GM19023 (cell line): Measurements from ENCODE around the gene PRELID3B.
A peak's percentile ranks its signal among the peaks of the same experiment; 100 is the strongest.

Source experiments
- ATAC-seq: cut with Tn5 transposase; IDR thresholded peaks from one replicate; pipeline ENCODE4 v1.9.1; 2021; ENCODE audit warnings: mild to moderate bottlenecking, moderate library complexity; ENCODE audit not compliant: unreplicated experiment

Gene PRELID3B

GRCh38 chr20:59010995-59011873 is 31.4 kb downstream of the PRELID3B start:
- ATAC-seq, result no peak

- no peak for ATAC-seq
Observed at GRCh38 chr20:59010321-59010994, 32.1 kb downstream of the PRELID3B start.

DNA sequence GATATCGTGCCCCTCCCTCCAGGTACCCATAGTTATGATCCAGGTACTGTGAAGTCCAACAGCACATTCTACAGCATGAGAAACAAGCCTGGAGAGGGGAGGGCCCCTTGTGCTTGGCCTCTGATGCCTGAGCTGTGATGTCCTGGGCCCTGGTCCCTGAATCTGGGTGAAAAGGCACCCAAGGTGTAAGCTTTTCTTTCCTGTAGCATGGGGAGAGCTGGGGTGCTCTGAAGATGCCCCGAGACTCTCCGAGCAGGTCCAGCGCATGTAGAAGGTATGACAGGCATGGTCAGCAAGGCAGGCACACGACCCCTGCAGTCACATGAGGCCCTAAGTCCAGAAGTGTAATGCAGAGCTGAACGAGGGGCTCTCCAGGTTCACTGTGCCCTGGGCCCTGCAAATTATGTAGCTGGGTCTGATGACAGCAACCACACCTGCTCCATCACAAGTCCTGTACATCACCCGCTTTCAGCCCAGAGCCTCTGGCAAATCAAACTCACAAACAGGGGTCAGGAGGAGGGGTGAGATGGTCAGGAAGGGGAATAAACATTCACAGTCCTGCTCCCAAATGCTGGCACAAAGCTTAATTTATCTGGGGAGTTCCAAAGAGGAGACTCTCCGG is 33.8 kb downstream of the PRELID3B start:
- no peak for ATAC-seq

DNA sequence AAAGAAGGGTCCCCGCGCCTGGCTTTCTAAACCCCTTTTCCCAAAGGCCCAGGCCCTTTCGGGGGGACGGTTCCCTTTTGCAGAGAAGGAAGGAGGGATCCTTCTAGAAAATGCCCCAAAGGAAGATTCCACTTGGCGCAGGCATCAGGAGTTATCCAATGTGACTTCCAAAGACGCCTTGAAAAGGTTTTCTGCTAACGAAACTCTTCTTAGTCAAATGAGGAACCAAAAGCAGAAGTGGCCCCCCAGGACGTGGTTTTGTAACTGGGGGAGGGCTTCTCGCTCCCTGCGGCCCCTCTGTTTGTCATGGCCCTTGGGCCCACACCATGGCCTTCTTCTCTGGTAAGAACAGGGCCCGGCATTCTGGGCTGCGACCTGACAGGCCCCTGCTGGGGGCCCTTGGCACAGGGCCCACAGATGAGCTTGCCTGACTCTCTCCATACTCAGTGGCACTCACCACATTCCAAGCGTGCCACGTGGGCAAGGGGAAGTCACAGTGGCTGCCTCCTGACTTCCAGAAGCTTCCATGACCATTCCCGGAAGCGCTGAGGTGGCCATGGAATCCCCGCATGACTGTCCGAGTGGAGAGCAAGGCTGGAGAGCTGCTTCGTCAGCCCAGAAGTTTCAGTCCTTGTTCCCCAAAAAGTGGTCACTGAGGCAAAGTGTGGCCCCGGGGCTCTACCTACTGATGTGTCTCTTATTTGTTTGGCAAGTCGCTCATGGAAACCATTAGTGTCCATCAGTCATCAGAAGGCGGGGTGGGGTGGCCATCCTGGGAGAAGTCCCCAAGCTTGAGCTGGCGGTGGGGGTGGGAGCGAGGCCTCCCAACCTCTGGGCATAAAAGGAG is 34.7 kb downstream of the PRELID3B start:
- ATAC-seq, result peak; percentile 38

GRCh38 chr20:59006864-59007664 is 35.5 kb downstream of the PRELID3B start, which contains the start of gene CTSZ:
Gene CTSZ (minus strand): TSS chr20:59007254. CDS start chr20:59007128, 126 bp downstream.
- ATAC-seq, result peak; percentile 35

- no peak for ATAC-seq
Observed at GRCh38 chr20:59006167-59006863, 36.3 kb downstream of the PRELID3B start.

GRCh38 chr20:59005523-59006166 is 36.9 kb downstream of the PRELID3B start:
- ATAC-seq, result no peak

GRCh38 chr20:59004763-59005522 is 37.6 kb downstream of the PRELID3B start:
- ATAC-seq, result peak; percentile 52

GRCh38 chr20:59004493-59004762 is 38.2 kb downstream of the PRELID3B start:
- no peak for ATAC-seq

GRCh38 chr20:59003836-59004492 is 38.6 kb downstream of the PRELID3B start:
- no peak for ATAC-seq

DNA sequence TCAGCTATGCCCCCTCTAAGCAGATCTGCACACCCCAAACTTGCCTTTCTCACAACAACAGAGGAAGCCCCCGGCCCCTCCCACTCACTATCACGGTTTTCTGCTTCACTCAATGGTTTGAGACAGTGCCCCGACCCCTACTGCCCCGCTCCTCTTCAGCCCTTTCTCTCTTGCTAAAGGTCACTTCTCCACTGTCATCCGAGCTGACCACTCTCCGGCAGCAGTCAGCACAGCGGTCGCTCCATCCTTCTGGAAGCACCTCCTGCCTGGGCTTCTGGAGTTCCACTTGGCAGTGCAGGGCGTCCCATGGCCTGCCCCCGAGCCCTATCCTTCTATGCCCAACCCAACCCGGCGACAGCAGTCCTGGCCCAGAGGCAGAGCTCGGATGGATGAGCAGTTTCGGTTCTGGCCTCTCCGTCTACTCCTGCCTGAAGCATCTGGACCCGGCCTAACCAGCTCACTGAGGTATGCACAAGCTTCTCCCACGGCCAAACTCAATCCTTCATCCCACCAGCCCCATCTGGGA is 39.6 kb downstream of the PRELID3B start:
- no peak for ATAC-seq

DNA sequence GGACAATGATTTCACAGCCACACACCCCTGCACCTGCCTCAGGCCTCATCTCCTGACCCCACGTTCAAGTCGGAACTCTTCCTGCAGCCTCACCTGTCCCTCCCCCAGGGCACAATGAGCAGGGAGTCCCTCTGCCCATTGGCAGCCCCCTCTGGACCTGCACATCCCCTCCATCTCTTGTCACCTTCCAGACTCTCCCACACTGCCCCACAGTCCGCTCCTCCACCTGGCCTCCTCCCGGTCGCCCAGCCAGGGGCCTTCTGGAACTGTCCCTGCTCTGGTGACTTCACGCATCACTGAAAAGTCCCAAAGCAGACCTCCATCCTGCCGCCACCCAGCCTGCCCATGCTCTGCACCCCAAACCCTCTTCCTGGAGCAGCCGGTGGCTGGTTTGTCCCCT is 40.2 kb downstream of the PRELID3B start:
- ATAC-seq, result no peak

- ATAC-seq, result no peak
Observed at GRCh38 chr20:59001449-59002171, 41.0 kb downstream of the PRELID3B start.

GRCh38 chr20:59001068-59001448 is 41.5 kb downstream of the PRELID3B start:
- ATAC-seq, result no peak

- ATAC-seq, result no peak
Observed at GRCh38 chr20:59000326-59000725, 42.3 kb downstream of the PRELID3B start.

DNA sequence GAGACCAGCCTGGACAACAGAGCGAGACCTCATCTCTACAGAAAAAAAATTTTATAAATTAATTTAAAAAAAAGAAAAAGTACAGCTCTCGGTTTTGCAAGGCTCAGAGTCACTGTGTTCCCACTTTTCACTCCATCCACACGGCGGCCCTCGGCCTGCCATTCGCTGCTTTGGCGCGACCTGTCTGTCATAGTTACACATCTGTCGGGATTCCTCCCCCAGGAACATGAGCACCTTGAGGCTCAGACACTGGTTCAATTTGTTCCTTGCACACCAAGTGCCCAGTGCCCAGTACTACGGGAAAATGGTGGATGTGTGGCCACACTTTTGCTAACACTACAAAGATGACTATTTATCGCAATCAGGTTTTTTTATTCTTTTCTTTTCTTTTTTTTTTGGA is 43.9 kb downstream of the PRELID3B start:
- ATAC-seq, result no peak
